Dermis microvascular lymphatic vessel endothelial cell (primary cell): Measurements from ENCODE around the gene MUS81. TPM values are rescaled to one million over a fixed set of nuclear protein-coding genes. Genes with fewer than 3 reads are reported as not detected.
"Not testable (repeated sequence)": the region's sequence is repeated elsewhere in the genome, so short reads cannot be mapped to it uniquely, and the experiment has no call there.

Experiments
- DNase-seq, 2 donors: peaks; one replicate each; pipeline versions ENCODE4 v3.0.0 to v3.0.0-alpha.2; 2010; ENCODE audit warnings: low read depth in 2 of 2
- total RNA-seq: library from RNA; depleted of rRNA; stranded (reverse); fragments of >200 nt; gene quantifications from 2 replicates; pipeline ENCODE4 v1.2.1, GENCODE V29; 2014

Gene MUS81
- total RNA-seq, 1 donor from 2014 or later, result 32.6 TPM

- DNase-seq, result no peak
These were observed 12.5 kb upstream of the MUS81 start for GRCh38 chr11:65847746-65848145.

DNA sequence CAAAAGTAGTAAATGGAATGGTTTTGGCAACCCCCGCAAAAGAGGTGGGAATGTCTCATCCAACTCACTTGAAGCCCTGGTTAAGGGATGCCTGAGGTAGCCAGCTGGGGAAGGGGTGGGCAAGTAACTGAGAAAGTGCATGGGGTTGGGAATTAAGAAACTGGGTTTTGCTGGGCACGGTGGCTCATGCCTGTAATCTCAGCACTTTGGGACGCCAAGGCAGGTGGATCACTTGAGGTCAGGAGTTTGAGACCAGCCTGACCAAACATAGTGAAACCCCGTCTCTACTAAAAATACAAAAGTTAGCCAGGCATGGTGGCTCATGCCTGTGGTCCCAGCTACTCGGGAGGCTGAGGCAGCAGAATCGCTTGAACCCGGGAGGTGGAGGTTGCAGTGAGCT is 11.5 kb upstream of the MUS81 start:
- DNase-seq, result not testable (repeated sequence)

- DNase-seq, result no peak
These were observed 10.9 kb upstream of the MUS81 start for GRCh38 chr11:65849366-65849765.

GRCh38 chr11:65849771-65850216 is 10.4 kb upstream of the MUS81 start:
- DNase-seq, result no peak

GRCh38 chr11:65850217-65851082 is 9.8 kb upstream of the MUS81 start:
- DNase-seq, result no peak

DNA sequence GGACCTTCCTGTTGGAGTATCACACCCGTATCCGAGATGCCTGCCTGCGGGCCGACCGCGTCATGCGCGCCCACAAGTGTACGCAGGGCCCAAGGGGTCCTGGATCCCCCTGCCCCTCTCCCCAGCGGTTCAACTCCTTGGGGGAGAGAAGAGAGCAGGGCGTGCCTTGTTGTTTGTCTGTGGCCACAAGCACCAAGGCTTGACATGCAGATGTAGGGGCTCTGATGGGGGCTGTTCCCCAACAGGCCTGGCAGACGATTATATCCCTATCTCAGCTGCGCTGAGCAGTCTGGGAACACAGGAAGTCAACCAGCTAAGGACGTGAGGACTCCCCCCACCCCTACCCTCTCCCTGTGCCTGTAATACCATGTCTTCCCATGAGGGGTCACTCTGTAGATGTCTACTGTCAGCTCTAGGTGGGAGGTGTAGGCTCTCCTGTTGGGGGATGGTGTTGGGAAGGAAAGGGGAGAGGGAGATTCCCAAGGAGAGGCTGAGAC is 9.1 kb upstream of the MUS81 start:
- DNase-seq, result no peak

GRCh38 chr11:65851811-65852507 is 8.3 kb upstream of the MUS81 start:
- no peak for DNase-seq

DNA sequence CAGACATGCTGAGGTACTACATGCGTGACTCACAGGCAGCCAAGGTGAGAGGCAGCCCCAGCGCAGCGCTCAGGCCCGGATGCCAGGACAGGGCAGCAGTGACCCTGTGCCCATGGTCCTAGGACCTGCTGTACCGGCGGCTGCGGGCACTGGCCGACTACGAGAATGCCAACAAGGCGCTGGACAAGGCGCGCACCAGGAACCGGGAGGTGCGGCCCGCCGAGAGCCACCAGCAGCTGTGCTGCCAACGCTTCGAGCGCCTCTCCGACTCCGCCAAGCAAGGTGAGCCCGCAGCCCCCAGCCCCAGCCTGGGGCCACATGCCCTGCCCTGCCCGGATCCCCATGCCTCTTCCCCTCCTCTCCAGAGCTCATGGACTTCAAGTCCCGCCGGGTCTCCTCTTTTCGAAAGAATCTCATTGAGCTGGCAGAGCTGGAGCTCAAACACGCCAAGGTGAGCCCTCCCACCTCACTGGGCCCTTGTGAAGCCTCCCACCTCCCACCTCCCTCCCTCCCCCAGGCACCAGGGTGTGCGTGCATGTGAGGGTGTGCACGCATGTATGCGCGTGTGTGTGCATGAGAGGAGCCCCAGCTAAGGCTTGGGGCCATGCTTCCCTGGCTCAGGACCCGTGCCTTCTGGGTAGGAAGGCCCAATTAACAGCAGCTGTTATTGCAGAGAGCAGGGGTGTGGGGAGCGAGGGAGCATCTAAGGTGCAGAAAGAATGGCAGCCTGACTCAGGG is 7.6 kb upstream of the MUS81 start:
- no peak for DNase-seq

DNA sequence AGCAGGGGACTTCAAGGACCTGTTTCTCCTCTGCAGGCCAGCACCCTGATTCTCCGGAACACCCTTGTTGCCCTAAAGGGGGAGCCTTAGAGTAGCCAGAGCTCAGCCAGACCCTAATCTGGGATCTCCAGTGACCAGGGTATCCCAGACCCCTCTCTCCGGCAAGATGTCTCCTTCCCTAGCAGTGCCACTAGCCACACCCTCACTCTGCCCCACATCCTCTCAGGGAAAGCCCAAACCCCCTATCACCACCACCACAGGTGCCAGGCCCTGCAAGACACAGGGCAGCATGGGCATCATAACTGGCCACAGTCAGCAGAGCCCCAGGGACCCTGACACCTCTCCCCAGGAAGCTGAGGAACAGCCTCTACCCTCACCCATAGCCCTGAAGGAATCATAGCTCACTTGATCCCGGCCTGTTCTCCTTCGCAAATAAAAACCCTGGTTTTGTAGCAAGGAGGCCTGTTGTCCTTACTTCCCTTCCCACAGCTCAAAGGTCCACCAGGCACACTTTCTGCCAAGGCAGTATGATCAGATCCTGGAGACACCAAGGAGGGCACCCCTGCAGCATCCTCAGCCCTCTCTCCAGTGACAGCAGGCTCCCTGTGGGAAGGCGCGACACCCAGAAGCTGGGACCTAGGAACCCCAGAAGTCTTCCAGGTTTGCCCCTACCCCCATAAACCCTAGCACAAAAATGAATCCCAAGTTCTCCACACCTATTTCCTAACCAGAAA is 6.8 kb upstream of the MUS81 start:
- DNase-seq, result no peak

- DNase-seq, result no peak
These were observed 6.1 kb upstream of the MUS81 start for GRCh38 chr11:65854161-65854592.

DNA sequence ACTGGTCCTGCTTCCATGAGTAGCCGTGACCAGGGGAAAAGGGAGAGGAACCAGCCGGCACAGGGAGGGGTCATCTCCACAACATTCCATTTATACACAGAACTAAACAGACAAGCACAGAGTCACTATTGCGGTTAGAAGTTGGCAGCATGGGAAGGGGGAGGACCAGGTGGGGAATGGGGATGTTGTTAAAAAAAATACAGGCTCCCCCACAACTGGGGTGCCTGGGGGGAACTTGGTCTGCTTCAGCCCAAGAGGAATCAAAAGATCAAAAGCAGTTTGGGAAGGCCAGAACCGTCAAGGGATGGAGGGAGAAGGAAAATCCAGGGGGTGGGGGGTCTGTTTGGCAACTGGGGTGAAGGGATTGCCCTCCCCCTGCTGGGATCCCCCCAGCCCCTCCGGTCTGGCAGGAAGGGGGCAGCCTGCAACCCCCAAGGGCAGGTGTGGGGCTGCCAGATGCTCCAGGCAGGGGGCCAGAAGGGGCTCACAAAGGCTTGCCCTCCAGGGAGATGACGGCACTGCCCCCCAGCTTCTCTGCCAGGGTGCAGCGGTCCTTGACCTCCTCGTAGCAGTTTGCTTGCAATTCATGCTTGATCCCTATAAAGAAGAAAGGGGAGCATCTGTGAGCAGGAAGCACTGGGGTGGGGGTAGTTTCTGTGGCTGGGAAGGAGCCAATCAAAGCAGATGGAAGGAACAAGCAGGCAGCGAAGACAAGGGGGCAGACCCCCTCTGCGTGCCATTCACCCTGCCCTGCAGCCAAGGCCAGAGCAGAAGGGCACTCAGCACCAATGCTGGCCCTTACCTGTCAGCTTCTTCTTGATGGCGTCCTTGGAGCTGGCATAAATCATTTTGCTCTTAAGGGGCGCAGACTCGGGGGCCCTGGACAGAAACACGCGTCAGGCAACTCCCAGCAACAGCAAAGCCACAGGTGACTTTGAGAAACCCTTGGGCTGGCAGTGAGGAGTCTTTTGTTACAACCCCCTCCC is 5.1 kb upstream of the MUS81 start:
- no peak for DNase-seq

DNA sequence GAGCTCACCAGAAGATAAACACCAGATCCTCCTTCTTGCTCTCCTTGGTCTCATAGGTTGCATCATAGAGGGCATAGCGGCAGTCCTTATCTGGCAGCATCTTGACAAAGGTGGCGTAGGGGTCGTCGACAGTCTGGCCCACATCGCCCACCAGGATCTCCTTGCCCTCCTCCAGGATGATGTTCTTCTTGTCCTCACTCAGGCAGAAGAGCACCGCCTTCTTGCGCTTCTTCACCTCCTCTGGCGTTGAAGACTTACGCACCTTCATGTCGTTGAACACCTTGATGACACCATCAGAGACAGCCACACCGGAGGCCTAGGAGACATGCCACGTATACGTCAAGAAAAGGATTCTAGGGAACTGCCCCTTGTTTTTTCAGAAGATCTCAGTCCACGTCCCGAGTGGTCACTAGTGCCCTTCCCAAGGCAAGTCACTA is 4.3 kb upstream of the MUS81 start:
- no peak for DNase-seq

DNA sequence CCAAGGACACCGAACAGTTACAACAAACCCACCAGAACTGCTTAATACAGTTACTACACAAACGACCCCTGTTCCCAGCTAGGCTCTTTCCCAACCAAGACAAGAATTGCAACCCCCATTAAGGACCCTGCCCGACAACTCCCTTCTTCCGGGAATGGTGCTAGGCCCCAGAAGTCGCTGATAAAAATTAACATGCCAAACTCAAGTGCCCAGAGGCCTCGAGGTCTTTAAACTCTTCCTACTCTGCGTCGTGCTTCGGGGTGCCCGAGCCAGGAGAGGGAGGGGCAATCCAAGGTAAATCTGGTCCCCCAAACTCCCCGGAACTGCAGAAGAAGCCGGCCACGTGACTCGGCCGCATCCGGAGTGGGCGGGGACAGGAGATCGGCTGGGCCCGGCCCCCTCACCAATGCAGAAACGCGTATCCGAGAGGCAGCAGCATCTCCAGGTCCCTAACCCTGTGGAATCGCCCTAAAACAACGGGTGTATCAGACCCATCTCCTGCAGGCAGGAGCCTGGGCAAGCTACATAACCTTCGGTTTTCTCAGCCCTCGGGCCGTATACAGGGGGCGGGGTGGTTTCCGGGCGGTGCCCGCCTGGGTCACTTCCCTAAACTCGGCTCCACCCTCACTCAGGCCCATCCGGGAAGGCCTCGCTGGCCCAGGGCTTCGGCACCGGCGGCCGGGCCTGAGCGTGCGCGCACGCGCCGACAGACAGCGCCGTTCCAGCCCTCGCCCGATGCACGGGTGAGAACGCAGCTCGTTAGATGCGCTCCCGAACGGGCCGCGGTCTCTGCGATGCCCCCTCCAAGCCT is 3.3 kb upstream of the MUS81 start:
- peak in 1 of 2 donors; percentile 60 for DNase-seq

- DNase-seq, result peak in 1 of 2 donors; percentile 24
These were observed 2.8 kb upstream of the MUS81 start for GRCh38 chr11:65857500-65857852.

DNA sequence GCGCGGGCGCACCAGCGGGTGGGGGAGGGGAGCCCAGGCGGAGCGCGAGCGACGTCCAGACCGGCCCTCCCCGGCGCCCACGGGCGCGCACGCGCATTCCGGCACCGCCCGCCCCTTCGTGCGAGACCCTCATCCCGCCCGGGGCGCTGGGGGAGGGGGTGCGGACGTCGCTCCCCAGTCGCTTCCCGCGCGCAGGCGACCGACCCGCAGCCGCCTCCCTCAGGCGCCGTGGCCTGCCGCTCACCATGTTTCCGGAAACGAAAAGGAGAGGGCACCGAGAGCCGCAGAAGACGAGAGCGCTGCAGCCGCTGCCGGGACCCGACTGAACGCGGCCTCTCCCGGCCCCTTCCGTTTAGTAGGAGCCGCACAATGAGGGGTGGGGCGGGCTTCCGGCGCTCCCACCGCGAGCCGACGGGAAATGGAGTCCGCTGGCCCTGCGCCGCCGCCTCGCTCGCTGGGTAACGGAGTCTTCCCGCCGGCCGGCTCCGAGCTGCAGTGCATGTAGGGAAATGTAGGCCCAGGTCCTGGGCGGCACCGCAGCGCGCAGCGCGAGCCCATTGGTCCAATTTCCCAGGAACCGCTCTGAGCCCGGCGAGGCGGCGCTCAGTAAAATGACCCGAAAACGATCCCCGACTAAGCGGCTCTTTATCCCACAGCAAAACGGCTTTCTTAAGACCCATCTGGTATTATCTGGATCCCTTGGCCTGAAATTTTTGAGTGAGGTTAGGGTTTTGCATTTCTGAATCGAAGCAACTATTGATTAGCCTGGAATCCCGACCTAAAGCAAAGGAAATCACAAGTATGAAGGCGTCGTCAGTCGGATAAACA is 2.2 kb upstream of the MUS81 start, which contains the start of gene CFL1:
Gene CFL1, minus strand, starts transcription at position 328 of the 828 bp plus-strand sequence. Its CDS starts 81 bp downstream, at position 247.
- DNase-seq, result peak; percentile 93 to 99

GRCh38 chr11:65858681-65859087 is 1.5 kb upstream of the MUS81 start:
- no peak for DNase-seq

DNA sequence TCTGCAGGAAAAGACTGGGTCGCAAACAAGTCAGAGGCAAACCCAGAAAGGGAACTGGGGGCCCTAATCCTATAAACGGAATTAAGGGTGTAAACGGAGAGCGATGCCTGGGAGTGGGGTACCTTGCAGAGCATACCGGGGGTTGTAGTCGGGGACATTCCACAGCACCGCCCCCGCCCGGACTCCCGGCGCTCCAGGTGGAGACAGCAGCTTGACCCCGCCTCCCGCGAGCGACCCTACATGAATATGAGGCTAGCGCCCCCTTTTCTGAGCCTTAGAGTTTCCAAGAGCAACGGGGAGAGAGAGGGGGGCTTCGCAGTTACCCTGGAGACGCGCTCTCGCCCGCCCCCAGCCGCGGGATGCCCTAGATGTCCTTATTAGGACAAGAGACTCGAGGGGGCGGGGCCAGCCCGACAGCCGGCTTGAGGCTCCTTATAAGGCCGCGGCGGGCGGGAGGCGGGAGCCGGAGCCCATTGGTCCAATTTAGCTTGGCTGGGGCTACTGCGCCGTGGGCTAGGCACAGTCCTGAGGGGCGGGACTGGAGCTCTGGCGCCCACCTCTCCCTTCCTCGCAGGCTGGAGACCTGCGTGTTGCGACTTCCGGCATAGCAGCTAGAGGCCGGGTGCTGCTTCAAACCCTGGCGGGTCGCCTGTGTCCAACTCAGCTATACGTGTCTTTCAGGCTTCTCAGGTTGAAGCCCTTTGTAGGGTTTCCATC is 980 bp upstream of the MUS81 start:
- DNase-seq, result peak; percentile 90 to 99
